GM12874 (cell line): ENCODE measurements around the gene LAMB1.

Experiments
- TF ChIP-seq, protein P1 (sequence below): IDR thresholded peaks from 2 replicates; pipeline ENCODE4 v1.5.1; 2011; ENCODE audit warnings: low read depth, mild to moderate bottlenecking, control low read depth, low read length, moderate library complexity; ENCODE audit not compliant: insufficient read depth

The LAMB1 gene

DNA sequence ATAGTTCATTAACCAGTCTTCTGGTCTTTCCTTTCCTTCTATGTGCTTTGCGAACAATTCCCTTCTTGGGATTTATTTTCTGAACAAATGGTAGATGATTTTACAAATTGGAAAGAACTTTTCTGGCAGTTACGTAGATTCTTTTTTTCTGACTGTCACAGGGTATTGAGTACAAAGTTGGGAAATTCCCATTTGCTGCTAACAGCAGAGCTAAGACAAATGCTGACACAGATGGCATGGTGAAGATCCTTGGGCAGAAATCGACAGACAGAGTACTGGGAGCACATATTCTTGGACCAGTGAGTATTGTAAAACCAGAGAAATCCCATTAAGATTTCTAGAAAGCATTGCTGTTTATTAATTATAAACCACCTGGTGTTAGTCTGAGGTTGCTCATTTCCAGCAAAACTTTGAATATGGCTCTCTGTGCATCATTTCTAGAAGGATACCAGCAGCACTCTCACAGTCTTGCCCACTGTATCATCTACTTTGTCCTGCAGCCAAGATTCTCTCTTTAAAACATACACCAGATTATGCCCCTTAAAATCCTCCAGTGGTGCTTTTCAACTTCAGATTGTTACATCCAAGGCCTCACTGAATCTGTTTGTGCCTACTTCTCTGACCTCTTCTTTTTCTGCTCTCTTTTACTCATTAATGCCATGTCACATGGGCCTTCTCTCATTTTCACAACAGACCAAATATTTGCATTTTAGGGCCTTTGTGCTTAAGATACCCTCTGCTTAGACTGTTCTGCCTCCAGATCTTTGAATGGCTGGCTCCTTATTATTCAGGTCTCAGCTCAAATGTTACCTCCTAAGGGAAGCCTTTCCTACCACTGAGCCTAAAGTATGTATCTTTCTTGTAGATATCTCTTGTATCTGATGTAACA is 85.0 kb downstream of the LAMB1 start:
- TF ChIP-seq, protein P1, sequence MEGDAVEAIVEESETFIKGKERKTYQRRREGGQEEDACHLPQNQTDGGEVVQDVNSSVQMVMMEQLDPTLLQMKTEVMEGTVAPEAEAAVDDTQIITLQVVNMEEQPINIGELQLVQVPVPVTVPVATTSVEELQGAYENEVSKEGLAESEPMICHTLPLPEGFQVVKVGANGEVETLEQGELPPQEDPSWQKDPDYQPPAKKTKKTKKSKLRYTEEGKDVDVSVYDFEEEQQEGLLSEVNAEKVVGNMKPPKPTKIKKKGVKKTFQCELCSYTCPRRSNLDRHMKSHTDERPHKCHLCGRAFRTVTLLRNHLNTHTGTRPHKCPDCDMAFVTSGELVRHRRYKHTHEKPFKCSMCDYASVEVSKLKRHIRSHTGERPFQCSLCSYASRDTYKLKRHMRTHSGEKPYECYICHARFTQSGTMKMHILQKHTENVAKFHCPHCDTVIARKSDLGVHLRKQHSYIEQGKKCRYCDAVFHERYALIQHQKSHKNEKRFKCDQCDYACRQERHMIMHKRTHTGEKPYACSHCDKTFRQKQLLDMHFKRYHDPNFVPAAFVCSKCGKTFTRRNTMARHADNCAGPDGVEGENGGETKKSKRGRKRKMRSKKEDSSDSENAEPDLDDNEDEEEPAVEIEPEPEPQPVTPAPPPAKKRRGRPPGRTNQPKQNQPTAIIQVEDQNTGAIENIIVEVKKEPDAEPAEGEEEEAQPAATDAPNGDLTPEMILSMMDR: no peak

DNA sequence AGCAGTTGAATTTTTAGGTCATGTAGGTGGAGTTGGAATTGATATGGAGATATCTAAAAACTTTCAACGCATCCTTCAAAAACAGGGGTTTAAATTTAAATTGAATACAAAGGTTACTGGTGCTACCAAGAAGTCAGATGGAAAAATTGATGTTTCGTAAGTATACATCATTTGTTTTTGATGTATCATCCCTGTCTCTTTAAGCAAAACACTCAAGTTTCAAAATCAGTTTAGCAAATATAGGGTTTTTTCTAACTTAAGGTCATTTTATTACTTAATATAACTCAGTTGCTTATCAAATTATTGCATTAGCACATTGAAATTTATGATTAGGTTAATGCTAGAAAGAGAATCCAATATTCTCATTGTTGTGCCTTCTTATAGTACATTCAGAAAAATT is 87.4 kb downstream of the LAMB1 start:
- TF ChIP-seq, protein P1: no peak

DNA sequence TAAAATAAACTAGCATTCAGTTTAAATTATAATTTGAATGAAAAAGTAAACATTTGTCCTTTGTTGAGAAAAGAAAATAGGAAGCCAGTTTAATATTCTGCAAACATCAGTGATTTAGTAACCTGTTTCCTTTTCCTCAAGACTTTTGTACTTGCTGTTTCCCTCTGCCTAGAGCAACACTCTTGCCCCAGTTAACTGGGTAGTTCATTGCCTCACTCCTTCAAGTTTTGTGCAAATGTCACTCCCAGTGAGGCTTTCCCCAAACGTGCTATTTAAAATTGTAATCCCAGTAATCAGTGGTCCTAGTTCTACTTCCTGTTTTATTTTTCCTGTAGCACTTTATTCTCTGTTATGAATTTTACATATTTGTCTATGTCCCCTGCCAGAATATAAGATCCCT is 88.1 kb downstream of the LAMB1 start:
- TF ChIP-seq, protein P1: no peak

DNA sequence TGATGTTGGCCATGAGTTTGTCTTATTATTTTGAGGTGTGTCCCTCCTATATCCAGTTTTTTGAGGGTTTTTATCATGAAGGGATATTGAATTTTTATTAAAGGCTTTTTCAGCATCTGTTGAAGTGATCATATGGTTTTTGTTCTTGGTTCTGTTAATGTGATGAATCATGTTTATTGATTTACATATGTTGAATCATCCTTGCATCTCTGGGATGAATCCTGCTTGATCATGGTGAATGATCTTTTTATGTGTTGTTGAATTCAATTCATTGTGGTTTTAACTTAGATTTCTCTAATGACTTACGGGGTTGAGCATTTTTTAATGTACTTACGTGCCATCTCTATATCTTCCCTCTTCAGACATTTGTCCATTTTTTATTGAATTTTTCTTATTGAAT is 89.1 kb downstream of the LAMB1 start:
- TF ChIP-seq, protein P1: no peak

DNA sequence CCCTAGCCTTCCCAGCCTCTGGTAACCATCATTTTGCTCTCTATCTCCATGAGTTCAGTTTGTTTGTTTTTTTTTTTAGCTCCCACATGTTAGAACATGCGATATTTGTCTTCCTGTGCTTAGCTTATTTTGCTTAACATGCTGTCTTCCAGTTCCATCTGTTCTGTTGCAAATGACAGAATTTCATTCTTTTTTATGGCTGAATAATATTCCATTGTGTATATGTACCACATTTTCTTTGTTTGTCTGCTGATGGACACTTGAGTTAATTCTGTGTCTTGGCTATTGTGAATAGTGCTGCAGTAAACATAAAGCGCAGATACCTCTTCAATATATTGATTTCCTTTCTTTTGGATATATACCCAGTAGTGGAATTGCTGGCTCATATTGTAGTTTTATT is 91.0 kb downstream of the LAMB1 start:
- TF ChIP-seq, protein P1: no peak

DNA sequence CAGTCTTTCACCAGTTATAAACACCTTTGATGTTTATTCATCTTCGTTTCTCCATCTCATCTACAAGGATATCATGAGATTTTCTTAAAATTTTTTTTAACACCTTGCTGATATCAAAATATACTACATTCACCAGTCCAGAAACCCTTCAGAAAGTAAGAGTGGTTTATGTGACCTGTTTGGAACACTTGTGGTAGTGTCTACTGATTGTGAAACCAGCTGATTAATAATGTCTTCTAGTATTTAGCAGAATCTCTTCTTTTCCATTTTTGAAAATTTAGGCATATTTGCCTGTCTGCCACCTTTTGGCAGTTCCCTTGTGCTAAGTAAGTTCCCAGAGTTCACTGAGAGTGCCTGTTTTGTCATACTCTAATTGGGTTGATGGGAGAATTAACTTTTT is 93.5 kb downstream of the LAMB1 start:
- TF ChIP-seq, protein P1: no peak

DNA sequence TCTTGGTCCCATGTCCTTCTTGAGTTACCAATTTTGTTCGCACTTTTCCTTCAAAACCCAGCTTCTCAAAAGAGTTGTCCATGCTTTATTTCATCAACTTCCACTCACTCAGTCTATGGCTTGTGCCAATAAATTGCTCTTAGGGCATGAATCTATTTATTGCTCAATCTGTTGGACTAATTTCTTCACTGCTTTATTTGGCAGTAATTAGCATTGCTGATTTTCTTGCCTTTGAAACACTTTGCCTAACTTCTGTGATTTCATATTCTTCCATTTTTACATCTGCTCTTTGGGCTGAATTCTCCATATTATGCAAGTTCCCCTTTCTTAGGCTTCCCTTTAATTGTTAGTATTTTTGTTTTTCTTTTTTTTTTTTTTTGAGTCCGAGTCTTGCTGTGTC is 95.2 kb downstream of the LAMB1 start:
- TF ChIP-seq, protein P1: no peak
